Jurkat, Clone E6-1 (cell line): ENCODE measurements around the gene OR10H1.
"Not testable (repeated sequence)": the region's sequence is repeated elsewhere in the genome, so short reads cannot be mapped to it uniquely, and the experiment has no call there.

Experiments
- DNase-seq: peaks from one replicate; pipeline ENCODE4 v3.0.0-alpha.2; 2011; ENCODE audit warnings: low read depth, low spot score
- H3K4me3 ChIP-seq: 2 replicates; pipeline ENCODE4 v1.5.1; 2011; ENCODE audit warnings: mild to moderate bottlenecking, low read length, control low read depth, moderate library complexity

OR10H1 gene

DNA sequence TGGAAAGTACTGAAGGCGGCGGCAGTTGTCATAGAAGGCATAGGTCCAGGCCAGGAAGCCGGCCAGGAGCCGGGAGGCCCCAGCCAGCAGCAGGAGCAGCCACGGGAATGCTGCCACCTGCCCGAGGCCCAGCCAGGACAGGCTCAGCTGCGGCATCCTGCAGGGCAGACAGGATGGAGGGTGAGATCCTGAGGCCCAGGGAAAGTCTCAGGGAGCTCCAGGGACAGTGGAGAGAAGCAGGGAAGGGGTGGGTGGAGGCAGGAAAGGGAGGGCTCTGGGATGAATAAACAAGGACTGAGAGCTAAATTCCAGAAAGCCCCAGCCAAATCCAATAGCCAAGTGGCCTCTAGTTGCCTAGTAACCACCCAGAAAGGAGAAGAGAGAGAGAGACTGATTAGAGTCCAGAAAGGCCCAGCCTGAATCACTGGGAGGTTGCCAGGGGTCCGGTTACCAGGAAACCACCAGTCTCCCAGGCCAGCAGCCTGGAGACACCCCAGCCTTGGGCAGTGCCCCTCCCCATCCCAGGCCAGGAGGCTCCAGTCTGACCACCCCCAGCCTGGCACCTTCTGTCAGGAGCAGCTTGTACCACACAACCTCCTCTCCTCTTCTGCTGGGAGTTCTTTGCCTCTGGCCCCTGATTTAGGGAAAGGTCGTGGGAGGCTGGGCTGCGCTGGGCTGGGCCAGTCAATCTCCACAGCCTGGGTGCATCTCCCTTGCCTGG lies 35.5 kb downstream of the OR10H1 start:
- DNase-seq, result no peak
- H3K4me3 ChIP-seq, result no peak overlapping the region

DNA sequence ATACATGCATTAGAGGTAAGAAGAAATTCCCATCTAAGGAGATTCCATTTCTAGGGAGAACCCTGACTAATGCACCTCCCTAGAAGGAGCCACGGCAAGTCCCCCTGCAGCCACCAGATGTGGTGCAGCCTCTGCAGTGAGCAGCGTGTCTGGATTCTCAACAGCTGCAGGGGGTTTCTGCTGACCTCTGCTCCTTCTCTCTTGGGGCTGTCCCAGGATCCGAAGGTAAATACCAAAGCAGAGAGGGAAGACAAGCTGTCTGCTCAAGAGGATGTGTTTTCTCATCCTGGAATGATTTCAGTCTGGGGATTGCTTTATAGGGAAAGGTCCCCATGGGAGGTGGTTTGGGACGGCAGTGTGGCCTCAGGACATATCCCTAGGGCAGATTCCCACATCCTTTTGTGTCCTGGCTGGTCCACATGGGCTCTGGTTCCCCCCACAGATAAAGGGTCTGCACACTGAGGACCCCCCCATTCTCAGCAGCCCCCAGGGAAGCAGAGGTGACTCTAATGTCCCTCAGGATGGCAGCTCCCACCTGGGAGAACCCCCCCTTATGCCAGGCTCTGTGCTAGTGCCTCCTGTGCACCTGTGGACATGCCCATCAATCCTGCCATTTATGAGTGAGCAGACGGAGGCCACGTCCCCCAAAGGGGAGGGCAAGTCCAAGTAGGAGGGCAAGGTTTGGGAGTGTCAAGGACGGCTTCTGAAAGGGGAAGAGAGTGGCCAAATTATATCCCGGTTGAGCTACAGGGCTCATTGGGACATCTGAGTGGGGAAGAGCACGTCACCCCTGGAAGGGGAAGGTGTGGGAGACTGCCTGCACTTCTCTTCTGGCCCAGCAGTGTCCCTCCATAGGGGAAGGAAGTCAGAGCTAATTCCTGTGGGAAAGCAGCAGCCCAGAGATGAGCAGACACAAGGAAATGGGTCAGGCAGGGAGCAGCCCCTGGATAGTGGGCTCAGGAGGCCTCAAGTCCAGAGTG lies 38.2 kb downstream of the OR10H1 start:
- DNase-seq, result peak; percentile 36
- no peak overlapping the region for H3K4me3 ChIP-seq

DNA sequence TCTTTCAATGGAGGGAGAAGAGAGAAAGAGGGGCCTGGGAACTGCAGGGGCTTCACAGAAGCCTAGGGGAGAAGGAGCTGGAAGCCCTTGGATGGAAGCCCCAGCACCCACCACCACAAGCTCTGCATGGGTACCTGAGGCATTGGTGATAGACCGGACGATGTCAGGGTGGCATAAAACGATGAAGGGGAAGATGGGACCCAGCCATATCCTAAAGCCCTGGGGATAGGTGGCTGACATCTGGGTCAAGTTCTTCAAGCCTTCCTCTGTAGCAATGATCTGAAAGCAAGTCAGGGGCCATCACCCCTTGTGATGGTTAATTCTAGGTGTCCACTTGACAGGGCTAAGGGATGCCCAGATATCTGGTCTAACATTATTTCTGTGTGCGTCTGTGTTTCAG lies 39.2 kb downstream of the OR10H1 start:
- no peak overlapping the region for H3K4me3 ChIP-seq
- DNase-seq, result no peak

DNA sequence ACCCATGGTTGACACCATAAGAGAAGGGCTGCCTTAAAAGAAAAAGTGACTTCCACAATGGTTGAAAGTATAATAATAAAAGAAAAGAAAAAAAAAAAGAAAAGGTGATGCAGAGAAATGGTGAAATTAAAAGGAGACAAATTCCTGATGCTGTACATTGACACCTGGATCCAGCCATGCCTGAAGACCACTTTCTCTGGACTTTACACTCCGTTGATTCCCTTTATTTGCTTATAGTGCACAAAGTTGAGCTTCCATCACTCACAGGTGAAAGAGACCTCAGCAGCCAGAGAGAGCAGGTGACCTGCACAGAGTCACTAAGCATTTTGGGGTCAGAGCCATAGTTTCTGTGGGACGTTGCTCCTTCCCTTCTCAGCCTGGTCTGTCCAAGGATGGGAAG lies 40.2 kb downstream of the OR10H1 start:
- no peak overlapping the region for H3K4me3 ChIP-seq

DNA sequence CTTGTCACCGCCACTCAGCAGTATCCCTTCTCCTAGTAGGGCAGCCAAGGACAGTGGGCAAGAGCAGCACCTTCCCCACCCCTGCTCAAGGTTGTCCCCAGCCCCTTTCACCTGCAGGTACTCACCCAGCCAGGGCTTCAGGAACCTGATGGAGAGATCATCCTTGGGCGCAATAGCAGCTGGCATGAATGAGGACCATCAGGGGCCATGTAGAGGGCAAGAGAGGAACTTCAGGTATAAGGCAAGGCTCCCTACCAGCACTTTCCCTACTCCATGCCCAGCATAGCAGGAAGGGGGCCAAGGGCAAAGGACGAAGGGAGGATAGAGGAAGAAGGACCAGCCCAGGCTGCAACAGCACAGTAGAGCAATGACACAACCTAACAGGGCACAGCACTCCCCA lies 41.3 kb downstream of the OR10H1 start:
- H3K4me3 ChIP-seq, DNase-seq: not testable (repeated sequence)

More for the DNA sequence above, 40.2 kb downstream of the OR10H1 start:
- DNase-seq, result no peak

DNA sequence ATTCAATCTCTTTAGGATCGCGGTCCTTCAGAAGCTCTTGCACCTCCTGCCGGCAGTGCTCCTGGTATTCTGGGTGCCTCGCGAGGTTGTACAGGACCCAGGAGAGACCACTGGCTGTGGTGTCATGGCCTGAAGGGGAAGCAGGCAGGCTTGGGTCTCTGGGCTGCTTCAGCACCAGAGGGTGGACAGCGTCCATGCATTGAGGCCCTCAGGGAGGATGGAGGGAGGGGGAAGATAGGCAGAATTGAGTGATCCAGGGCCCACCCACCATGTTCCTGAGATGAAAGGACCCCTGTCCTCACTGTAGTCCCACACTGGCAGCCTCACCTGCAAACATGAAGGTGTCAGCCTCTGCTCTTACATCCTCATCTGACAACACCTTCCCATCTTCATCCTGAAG lies 45.9 kb downstream of the OR10H1 start:
- no peak for DNase-seq

DNA sequence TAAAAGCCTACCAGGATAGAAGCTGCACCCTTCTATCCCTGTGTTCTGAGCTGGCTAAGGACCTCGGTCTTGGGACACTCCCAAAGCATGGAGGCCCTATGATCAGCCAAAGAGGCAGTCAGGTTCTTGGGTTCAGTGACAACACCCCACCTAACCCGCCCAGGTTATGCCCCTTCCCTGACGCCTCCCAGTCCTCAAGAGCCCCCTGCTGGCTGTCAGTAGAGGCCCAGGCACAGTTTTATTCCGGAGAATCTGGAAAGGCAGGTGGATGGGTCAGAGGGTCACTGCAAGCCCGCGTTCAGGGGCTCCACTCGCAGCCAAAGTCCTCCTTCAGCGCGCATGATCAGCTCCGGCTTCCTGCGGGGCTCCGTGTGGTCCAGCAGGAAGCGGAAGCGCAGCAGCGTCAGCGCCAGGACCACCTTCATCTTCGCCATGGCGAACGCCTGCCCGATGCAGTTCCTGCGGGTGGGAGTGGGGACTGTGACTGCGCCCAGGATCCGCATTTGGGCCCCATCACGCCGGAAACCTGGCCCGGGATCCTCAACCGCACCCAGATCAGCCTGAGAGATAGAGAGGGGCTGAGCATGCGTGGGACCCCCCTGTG lies 55.4 kb downstream of the OR10H1 start:
- H3K4me3 ChIP-seq, result no peak overlapping the region
- DNase-seq, result no peak

More for the DNA sequence above, 45.9 kb downstream of the OR10H1 start:
- H3K4me3 ChIP-seq, result no peak overlapping the region

- DNase-seq, result no peak
- no peak overlapping the region for H3K4me3 ChIP-seq
Observed at GRCh38 chr19:15758379-15758778, 57.1 kb downstream of the OR10H1 start.
